NCI-H187 treated with DMSO at 0.1 percent for 48 hours (cell line): ENCODE data around the gene PRCP.

Experiments used
- DNase-seq: peaks from one replicate; lab custom pipeline; 2025; lab: John Stamatoyannopoulos, UW

The PRCP gene

GRCh38 chr11:82786001-82786400, 114.2 kb downstream of the PRCP start:
- no peak for DNase-seq

- no peak for DNase-seq
These were observed 117.3 kb downstream of the PRCP start for GRCh38 chr11:82782825-82783374.

DNA sequence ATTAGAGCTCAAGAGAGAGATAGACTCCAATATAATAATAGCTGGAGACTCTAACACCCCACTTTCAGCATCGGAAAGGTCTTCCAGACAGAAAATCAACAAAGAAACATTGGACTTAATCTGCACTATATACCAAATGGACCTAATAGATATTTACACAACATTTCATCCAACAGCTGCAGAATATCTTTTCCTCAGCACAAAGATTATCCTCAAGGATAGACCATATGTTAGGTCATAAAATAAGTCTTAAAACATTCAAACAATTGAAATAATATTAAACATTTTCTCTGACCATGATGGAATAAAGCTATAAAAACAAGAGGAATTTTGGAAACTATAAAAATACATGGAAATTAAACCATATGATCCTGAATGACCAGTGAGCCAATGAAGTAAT, 121.5 kb downstream of the PRCP start:
- no peak for DNase-seq

DNA sequence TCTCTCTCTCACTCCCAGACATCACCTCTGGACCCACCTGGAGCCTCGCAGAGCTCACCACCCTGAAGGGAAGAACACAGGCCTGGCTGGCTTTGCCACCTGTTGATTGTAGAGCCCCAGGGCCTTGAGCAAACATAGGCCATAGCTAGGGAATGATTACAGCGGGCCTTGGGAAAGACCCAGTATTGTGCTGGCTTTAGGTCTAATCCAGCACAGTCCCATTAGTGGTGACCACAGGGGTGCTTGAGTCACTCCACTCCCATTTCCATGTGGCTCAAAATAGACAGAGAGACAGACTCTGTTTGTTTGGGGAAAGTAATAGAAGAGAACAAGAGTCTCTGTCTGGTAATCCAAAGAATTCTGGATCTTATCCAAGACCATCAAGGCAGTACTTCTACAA, 123.9 kb downstream of the PRCP start:
- DNase-seq = no peak

- DNase-seq = no peak
These were observed 124.4 kb downstream of the PRCP start for GRCh38 chr11:82775736-82776346.

GRCh38 chr11:82775218-82775617, 125.0 kb downstream of the PRCP start:
- no peak for DNase-seq
